Spleen (tissue), 11 donors: ENCODE data around the gene AFAP1L1. TPM values are rescaled to one million over a fixed set of nuclear protein-coding genes. Genes with fewer than 3 reads are reported as not detected.

ENCODE experiments used
- DNase-seq: peaks from one replicate; pipeline ENCODE4 v3.0.0-alpha.2; 2020
- H3K27ac ChIP-seq, 8 donors: fragments of 200-600 bp; sonication (generic) in 7 of 8; 1 replicate in 4 of 8; 2 replicates in 4 of 8; pipeline versions ENCODE4 v1.5.0 to v1.8.0; 2016 to 2021; ENCODE audit warnings: inconsistent platforms in 4 of 8, mild to moderate bottlenecking in 4 of 8, moderate library complexity in 1 of 8
- H3K27me3 ChIP-seq, 7 donors: fragments of 200-600 bp; sonication (generic) in 6 of 7; replicated peaks in 1 of 7; 1 replicate in 4 of 7; 2 replicates in 3 of 7; pipeline versions ENCODE4 v1.5.0 to v1.8.0; 2016 to 2021; ENCODE audit warnings: inconsistent platforms in 3 of 7, mild to moderate bottlenecking in 1 of 7
- H3K36me3 ChIP-seq, 6 donors: fragments of 200-600 bp; sonication (generic) in 5 of 6; 1 replicate in 4 of 6; 2 replicates in 2 of 6; pipeline versions ENCODE4 v1.5.0 to v1.8.0; 2016 to 2021; ENCODE audit warnings: inconsistent platforms in 2 of 6
- H3K4me1 ChIP-seq, 6 donors: fragments of 200-600 bp; sonication (generic) in 5 of 6; 1 replicate in 3 of 6; 2 replicates in 3 of 6; pipeline versions ENCODE4 v1.5.0 to v1.8.0; 2016 to 2021; ENCODE audit warnings: inconsistent platforms in 3 of 6
- H3K4me3 ChIP-seq, 8 donors: fragments of 200-600 bp; sonication (generic) in 7 of 8; 1 replicate in 4 of 8; 2 replicates in 4 of 8; pipeline versions ENCODE4 v1.5.0 to v1.8.0; 2016 to 2021; ENCODE audit warnings: inconsistent platforms in 4 of 8, mild to moderate bottlenecking in 4 of 8, moderate library complexity in 2 of 8
- H3K9me3 ChIP-seq, 8 donors: fragments of 200-600 bp; sonication (generic) in 7 of 8; 1 replicate in 4 of 8; 2 replicates in 4 of 8; pipeline versions ENCODE4 v1.5.0 to v1.8.0; 2016 to 2021; ENCODE audit warnings: inconsistent platforms in 4 of 8
- CTCF ChIP-seq, 11 experiments: fragments of 200-600 bp in 7 of 11; fragments of 450-650 bp in 4 of 11; sonication (generic) in 4 of 11; IDR thresholded peaks in 8 of 11; conservative IDR thresholded peaks in 3 of 11; 1 replicate in 7 of 11; 2 replicates in 4 of 11; pipeline versions ENCODE4 v1.4.0 to v1.8.0; 2016 to 2021; ENCODE audit warnings: antibody characterized with exemption in 11 of 11, inconsistent platforms in 4 of 11, mild to moderate bottlenecking in 1 of 11
- POLR2A ChIP-seq, 3 donors: fragments of 450-650 bp; IDR thresholded peaks; one replicate each; pipeline ENCODE4 v1.5.1; 2017; ENCODE audit warnings: antibody characterized with exemption in 3 of 3, mild to moderate bottlenecking in 1 of 3
- POLR2AphosphoS5 ChIP-seq, 3 donors: sonication (generic); formaldehyde crosslinking; IDR thresholded peaks; one replicate each; pipeline ENCODE4 v1.5.1; 2017; ENCODE audit warnings: antibody characterized with exemption in 3 of 3
- WGBS, 5 donors: extraction: QIAGEN DNeasy Blood & Tissue Kit in 3 of 5; methylation state at CpG; one replicate each; pipeline versions ENCODE4 v1.1.5 to v1.1.7; 2013 to 2018; 5-methylcytosine and 5-hydroxymethylcytosine counted together
- intact Hi-C: fragments of 100-400 bp; cut with DNase I; formaldehyde crosslinking; loops from one replicate; pipeline ENCODE4 v1.15.0; 2023; ENCODE audit warnings: low total_unique reads
- polyA plus RNA-seq, 3 donors: library from polyadenylated mRNA; stranded (reverse); fragments of 200-250 nt; gene quantifications; one replicate each; pipeline ENCODE4 v1.2.1, GENCODE V29; 2013
- total RNA-seq, 7 donors: library from RNA; depleted of rRNA in 3 of 7; stranded (reverse); fragments of >200 nt in 3 of 7; fragmentation: NEBNext Ultra II Directional in 4 of 7; extraction: Animal tissue kit (Norgen Biotek cat#: 25700) in 4 of 7; gene quantifications; one replicate each; pipeline versions ENCODE4 v1.1.0 to v1.2.1, GENCODE V29; 2016 to 2021
- donor health status: healthy with polysubstance abuse.
- donor health status: DM: no; HTN: no; CAD: no; lungs with moderate emphysema.
- donor health status: DM: no; HTN: no; CAD: no.
- donor health status: Bipolar disorder and iron deficiency.
- donor health status: healthy.
- donor health status: DM: no; HTN: no; CAD: no.
- donor health status: DM: yes; HTN: yes; CAD: no.

The AFAP1L1 gene
- total and polyA plus RNA-seq, 10 donors: 1.7 to 21.8 (median 10.3) TPM

DNA sequence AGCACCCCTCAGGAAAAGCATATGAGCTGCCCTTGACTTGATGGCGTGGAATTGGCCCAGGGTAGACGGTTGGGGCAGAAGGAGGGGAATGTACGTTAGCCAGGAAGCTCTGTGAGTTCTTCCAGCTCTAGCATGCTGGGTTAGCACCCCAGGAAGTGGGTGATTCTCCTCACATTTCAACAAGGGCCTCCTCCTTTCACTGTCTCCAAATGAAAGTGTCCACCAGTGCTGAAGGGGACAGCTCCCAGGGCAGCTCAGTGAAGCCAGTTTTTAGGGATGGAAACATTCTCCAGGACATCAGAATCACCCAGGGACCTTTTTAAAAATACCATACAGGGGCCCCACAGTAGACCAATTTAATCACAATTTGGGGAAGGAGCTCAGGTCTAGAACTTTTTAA is 17.2 kb upstream of the AFAP1L1 start:
- intact Hi-C loops: no loop called here

GRCh38 chr5:149256451-149256850 is 15.2 kb upstream of the AFAP1L1 start:
- intact Hi-C loops: no loop called here
- Histone ChIP-seq H3K27me3 (peaks cover 0 to 22% (median 0%) of the 10 kb centered on the region in 7 donors), H3K36me3 (peaks cover 0 to 8% (median 0%) of the 10 kb centered on the region in 6 donors), H3K27ac (no peak overlapping the region), H3K4me3 (no peak overlapping the region), H3K4me1 (no peaks in the 10 kb centered on the region), H3K9me3 (no peaks in the 10 kb centered on the region)
- TF ChIP-seq POLR2AphosphoS5 (IDR thresholded peaks at IDR 0.05) (no peak), POLR2A (IDR thresholded peaks at IDR 0.05) (no peak)
- DNase-seq: no peak

More for the DNA sequence above, 17.2 kb upstream of the AFAP1L1 start:
- H3K27ac ChIP-seq: no peak overlapping the region
- peaks cover 0 to 15% (median 0%) of the 10 kb centered on the region in 6 donors for H3K36me3 ChIP-seq
- no peak for TF ChIP-seq POLR2AphosphoS5 (IDR thresholded peaks at IDR 0.05)
- TF ChIP-seq POLR2A (IDR thresholded peaks at IDR 0.05): no peak
- no peak for TF ChIP-seq CTCF (IDR thresholded peaks at IDR 0.05 in 8 of 11, conservative IDR thresholded peaks at IDR 0.05 in 3 of 11)
- WGBS, 5 donors: 25 to 66% (median 61%) methylated on average over 3 of the region's 3 CpGs
- no peaks in the 10 kb centered on the region for H3K4me1 ChIP-seq
- H3K27me3 ChIP-seq: peaks cover 0 to 12% (median 0%) of the 10 kb centered on the region in 7 donors
- no peak for DNase-seq
- H3K4me3 ChIP-seq: no peak overlapping the region
- no peaks in the 10 kb centered on the region for H3K9me3 ChIP-seq

DNA sequence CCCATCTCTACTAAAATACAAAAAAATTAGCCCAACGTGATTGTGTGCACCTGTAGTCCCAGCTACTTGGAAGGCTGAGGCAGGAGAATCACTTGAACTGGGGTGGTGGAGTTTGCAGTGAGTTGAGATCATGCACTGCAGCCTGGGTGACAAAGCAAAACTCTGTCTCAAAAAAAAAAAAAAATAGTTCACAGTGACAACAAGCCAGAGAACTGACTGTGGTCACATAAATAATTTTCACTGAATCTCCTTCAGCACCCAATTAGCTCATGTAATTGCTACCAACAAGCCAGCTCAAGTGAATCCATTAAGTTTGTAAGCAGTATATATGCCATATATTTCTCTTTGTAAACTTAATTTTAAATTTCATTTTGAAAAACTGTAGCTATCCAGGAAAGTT is 14.5 kb upstream of the AFAP1L1 start:
- TF ChIP-seq CTCF (IDR thresholded peaks at IDR 0.05 in 8 of 11, conservative IDR thresholded peaks at IDR 0.05 in 3 of 11) (no peak), POLR2A (IDR thresholded peaks at IDR 0.05) (no peak), POLR2AphosphoS5 (IDR thresholded peaks at IDR 0.05) (no peak)
- H3K27ac ChIP-seq: no peak overlapping the region
- WGBS, 5 donors: 29 to 56% (median 47%) methylated on average over 1 of the region's 1 CpG
- intact Hi-C loops: no loop called here
- peaks cover 0 to 22% (median 0%) of the 10 kb centered on the region in 7 donors for H3K27me3 ChIP-seq
- DNase-seq: no peak
- H3K4me3 ChIP-seq: no peak overlapping the region
- peaks cover 0 to 2% (median 0%) of the 10 kb centered on the region in 6 donors for H3K36me3 ChIP-seq
- no peaks in the 10 kb centered on the region for H3K9me3 ChIP-seq
- no peaks in the 10 kb centered on the region for H3K4me1 ChIP-seq

DNA sequence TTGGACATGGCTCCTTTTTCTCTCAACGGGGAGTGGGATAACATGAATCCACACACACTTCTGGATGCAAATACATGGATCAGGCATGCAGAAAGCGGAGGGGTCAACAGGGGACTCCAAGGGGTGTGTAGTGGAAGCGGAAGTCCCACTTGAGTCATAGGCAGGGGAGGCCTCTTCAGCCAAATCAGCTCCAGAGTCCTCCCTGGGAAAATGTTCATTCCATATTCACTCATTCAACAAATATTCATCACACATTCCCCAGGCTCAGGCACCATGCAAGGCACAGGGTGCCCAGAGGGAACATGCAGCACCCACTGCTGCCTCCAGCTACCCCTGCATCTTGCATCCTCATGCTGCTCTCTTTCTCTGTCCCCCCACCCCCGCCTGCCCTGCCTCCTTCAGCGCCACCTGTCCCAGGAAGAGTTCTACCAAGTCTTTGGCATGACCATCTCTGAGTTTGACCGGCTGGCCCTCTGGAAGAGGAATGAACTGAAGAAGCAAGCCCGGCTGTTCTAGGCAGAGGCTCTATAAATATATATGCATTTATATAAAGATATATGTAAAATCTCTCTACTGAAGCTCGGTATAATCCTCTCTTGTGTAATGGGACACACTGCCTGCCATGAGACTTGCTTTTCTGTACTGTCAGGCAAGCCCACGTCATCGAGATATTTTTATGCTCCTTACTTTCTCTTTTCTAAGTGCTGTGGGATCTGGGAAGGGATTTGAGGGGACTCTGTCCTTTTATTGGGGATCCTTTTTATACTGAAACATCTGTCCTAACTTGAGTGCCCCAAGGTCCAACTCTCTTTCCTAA is 13.6 kb upstream of the AFAP1L1 start:
- H3K36me3 ChIP-seq: no peaks in the 10 kb centered on the region

More for the DNA sequence above, 13.6 kb upstream of the AFAP1L1 start:
- DNase-seq: no peak
- intact Hi-C loops: no loop called here
- 76 to 87% (median 84%) methylated on average over 10 of the region's 10 CpGs for WGBS, 5 donors
- TF ChIP-seq CTCF (IDR thresholded peaks at IDR 0.05 in 8 of 11, conservative IDR thresholded peaks at IDR 0.05 in 3 of 11): no peak
- no peak for TF ChIP-seq POLR2AphosphoS5 (IDR thresholded peaks at IDR 0.05)
- TF ChIP-seq POLR2A (IDR thresholded peaks at IDR 0.05): no peak
- Histone ChIP-seq H3K9me3 (no peaks in the 10 kb centered on the region), H3K27me3 (peaks cover 0 to 22% (median 0%) of the 10 kb centered on the region in 7 donors), H3K4me1 (no peaks in the 10 kb centered on the region), H3K27ac (no peak overlapping the region), H3K4me3 (no peak overlapping the region)
